B cell (primary cell): ENCODE results near the gene KCTD13.

Source experiments
- EZH2 ChIP-seq: IDR thresholded peaks from 2 replicates; pipeline ENCODE4 v1.6.1; 2012; ENCODE audit warnings: borderline replicate concordance, low read depth, mild to moderate bottlenecking, moderate library complexity, low read length; ENCODE audit not compliant: insufficient read depth, poor library complexity, severe bottlenecking
- TF ChIP-seq, protein P1 (sequence below): fragments of 200-600 bp; IDR thresholded peaks from one replicate; pipeline ENCODE4 v1.8.0; 2022; ENCODE audit warnings: antibody characterized with exemption, mild to moderate bottlenecking

DNA sequence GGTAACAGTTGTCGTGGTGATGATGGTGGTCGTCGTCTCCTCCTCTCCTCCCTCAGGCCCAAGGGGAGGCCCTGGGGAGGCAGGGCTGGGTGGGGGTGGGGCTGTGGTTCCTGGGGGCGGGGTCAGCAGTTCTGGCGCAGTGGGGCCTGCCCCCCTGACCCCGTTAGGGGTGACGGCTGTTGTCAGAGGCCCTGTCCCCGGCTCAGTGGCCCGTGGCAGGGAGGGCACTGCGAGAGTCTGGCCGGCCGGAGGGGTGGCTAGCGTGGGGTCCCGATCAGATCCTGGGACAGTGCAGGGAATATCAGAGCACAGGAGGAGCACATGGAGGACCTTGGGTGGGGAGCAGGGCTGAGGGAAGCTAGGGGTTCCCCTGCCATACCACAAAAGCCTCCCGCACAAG lies 29.2 kb downstream of the KCTD13 start:
- TF ChIP-seq EZH2: no peak
- TF ChIP-seq, protein P1, sequence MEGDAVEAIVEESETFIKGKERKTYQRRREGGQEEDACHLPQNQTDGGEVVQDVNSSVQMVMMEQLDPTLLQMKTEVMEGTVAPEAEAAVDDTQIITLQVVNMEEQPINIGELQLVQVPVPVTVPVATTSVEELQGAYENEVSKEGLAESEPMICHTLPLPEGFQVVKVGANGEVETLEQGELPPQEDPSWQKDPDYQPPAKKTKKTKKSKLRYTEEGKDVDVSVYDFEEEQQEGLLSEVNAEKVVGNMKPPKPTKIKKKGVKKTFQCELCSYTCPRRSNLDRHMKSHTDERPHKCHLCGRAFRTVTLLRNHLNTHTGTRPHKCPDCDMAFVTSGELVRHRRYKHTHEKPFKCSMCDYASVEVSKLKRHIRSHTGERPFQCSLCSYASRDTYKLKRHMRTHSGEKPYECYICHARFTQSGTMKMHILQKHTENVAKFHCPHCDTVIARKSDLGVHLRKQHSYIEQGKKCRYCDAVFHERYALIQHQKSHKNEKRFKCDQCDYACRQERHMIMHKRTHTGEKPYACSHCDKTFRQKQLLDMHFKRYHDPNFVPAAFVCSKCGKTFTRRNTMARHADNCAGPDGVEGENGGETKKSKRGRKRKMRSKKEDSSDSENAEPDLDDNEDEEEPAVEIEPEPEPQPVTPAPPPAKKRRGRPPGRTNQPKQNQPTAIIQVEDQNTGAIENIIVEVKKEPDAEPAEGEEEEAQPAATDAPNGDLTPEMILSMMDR: no peak
